GM10266 (cell line): ENCODE data around the gene C6orf52.
"Not testable (repeated sequence)": the region's sequence is repeated elsewhere in the genome, so short reads cannot be mapped to it uniquely, and the experiment has no call there.

ENCODE experiments used
- DNase-seq: peaks from one replicate; pipeline ENCODE4 v3.0.0; 2012; ENCODE audit errors: extremely low spot score
- TF ChIP-seq, protein P1 (sequence below): IDR thresholded peaks from 2 replicates; pipeline ENCODE4 v1.5.1; 2012; ENCODE audit warnings: mild to moderate bottlenecking, low read depth; ENCODE audit not compliant: control insufficient read depth, insufficient read depth; ENCODE audit errors: missing control alignments

C6orf52 gene

DNA sequence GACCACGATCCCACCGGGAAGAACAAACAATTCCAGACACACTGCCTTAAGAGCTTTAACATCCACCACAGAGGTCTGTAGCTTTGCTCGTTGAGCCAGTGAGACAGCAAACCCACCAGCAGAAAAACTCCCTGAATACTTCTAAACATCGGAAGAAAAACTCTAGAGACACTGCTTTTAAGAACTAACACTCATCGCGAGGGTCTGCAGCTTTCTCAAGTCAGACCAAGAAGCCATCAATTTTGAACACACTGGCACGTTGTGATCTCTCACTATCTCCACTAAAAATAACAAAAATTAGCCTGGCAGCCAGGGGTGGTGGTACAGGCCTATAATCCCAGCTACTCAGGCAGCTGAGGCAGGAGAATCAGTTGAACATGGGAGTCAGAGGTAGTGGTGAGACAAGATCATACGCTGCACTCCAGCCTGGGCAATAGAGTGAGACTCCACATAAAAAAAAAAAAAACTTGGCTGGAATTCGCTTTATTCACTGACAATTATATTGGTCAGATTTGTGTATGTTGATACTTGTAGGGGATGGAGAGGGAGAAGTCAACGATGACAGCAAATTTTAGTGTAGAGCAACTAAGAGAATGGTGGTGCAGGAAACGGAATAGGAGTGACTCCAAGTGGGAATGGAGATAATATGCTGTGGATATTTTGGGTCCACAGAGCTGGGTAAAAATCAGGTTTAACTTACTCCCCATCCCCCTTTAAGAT, 27.6 kb upstream of the C6orf52 start:
- TF ChIP-seq, protein P1, sequence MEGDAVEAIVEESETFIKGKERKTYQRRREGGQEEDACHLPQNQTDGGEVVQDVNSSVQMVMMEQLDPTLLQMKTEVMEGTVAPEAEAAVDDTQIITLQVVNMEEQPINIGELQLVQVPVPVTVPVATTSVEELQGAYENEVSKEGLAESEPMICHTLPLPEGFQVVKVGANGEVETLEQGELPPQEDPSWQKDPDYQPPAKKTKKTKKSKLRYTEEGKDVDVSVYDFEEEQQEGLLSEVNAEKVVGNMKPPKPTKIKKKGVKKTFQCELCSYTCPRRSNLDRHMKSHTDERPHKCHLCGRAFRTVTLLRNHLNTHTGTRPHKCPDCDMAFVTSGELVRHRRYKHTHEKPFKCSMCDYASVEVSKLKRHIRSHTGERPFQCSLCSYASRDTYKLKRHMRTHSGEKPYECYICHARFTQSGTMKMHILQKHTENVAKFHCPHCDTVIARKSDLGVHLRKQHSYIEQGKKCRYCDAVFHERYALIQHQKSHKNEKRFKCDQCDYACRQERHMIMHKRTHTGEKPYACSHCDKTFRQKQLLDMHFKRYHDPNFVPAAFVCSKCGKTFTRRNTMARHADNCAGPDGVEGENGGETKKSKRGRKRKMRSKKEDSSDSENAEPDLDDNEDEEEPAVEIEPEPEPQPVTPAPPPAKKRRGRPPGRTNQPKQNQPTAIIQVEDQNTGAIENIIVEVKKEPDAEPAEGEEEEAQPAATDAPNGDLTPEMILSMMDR, result no peak
- no peak for DNase-seq

DNA sequence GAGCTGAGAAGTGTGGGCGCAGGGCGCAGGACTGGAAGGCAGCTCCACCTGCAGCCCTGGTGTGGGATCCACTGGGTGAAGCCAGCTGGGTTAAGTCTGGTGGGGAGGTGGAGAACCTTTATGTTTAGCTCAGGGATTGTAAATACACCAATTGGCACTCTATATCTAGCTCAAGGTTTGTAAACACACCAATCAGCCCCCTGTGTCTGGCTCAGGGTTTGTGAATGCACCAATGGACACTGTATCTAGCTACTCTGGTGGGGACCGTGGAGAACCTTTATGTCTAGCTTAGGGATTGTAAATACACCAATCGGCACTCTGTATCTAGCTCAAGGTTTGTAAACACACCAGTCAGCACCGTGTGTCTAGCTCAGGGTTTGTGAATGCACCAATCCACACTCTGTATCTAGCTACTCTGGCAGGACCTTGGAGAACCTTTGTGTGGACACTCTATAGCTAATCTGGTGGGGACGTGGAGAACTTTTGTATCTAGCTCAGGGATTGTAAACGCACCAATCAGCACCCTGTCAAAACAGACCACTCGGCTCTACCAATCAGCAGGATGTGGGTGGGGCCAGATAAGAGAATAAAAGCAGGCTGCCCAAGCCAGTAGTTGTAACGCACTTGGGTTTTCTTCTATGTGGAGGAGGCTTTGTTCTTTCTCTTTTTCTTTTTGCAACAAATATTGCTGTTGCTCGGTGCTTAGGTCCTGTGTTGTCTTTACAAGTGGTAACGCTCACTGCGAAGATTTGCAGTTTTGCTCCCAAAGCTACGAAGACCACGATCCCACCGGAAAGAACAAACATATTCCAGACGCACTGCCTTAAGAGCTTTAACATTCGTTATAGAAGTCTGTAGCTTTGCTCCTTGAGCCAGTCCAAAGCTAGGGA, 26.8 kb upstream of the C6orf52 start:
- DNase-seq, result not testable (repeated sequence)
- TF ChIP-seq, protein P1, result peak; percentile 15

DNA sequence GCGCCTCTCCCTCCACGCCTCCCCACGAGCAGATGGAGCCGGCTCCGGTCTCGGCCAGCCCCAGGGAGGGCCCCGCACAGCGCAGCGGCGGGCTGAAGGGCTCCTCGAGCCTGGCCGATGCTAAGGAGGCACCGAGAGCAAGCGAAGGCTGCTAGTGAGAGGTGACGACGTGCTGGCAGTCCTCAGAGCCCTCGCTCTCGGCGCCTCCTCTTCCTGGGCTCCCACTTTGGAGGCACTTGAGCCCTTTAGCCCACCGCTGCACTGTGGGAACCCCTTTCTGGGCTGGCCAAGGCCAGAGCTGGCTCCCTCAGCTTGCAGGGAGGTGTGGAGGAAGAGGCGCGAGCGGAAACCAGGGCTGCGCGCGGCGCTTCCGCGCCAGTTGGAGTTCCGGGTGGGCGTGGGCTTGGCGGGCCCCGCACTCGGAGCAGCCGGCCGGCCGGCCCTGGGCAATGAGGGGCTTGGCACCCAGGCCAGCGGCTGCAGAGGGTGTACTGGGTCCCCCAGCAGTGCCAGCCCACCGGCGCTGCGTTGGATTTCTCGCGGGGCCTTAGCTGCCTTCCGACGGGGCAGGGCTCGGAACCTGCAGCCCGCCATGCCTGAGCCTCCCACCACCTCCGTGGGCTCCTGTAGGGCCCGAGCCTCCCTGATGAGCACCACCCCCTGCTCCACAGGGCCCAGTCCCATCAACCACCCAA, 26.0 kb upstream of the C6orf52 start:
- TF ChIP-seq, protein P1, result no peak
- DNase-seq, result peak; percentile 38

DNA sequence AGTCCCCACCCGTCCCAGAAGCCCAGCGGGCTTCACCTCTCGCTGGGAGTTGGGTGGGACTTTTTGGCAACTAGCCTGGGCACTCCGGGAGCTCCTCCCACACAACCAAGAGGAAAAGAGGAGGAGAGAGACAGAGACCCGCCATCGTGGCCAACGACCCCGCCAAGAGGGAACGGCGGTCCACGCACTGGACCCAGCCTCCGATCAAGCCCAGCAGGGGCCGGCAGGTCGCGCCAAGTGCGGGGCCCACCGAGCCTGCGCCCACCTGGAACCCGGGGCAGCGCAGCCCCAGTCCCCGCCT, 25.5 kb upstream of the C6orf52 start:
- no peak for DNase-seq
- TF ChIP-seq, protein P1, result no peak

DNA sequence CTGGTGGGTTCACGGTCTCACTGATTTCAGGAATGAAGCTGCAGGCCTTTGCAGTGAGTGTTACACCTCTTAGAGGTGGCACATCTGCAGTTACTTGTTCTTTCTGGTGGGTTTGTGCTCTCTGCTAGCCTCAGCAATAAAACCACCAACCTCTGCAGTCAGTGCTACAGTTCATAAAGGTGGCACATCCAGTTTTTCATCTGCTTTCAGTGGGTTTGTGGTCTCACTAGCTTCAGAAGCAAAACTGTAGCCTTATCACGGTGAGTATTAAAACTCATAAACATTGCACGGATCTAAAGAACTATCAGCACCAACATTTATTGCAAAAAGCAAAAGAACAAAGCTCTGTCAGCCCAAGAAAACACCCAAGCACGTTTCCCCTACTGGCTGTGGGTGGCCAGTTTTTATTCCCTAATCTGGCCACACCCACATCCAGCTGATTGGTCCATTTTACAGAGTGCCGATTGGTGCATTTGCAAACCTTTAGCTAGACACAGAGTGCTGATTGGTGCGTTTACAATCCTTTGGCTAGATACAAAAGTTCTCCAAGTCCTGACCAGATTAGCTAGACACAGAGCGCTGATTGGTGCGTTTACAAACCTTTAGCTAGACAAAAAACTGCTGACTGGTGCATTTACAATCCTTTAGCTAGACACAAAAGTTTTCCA, 25.0 kb upstream of the C6orf52 start:
- TF ChIP-seq, protein P1, result no peak
- DNase-seq, result no peak

DNA sequence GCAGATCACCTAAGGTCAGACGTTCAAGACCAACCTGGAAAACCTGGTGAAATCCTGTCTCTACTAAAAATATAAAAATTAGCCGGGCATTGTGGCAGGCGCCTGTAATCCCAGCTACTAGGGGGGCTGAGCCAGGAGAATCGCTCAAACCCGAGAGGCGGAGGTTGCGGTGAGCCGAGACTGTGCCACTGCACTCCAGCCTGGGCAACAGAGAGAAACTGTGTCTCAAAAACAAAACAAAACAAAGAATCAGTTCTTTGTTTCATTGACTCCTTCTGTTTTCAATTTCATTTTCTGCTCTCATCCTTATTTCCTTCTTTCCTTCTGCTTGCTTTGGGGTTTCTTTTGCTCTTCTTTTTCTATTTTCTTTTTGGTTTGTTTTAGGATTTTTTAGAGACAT, 19.5 kb upstream of the C6orf52 start:
- DNase-seq, result no peak
- TF ChIP-seq, protein P1, result no peak
